KMS-11 (cell line): Measurements from ENCODE around the gene TMC8.

Experiments used
- H2AFZ ChIP-seq: fragments of 200-600 bp; sonication (generic); 2 replicates; pipeline ENCODE4 v1.6.1; 2016; ENCODE audit warnings: antibody characterized with exemption, mixed run types, low read depth
- H3K27ac ChIP-seq: fragments of 200-600 bp; sonication (generic); 2 replicates; pipeline ENCODE4 v1.6.1; 2016; ENCODE audit warnings: mild to moderate bottlenecking, mixed run types
- H3K27me3 ChIP-seq: fragments of 200-600 bp; sonication (generic); 2 replicates; pipeline ENCODE4 v1.6.1; 2017; ENCODE audit warnings: mild to moderate bottlenecking, low read depth, mixed run types, moderate library complexity; ENCODE audit not compliant: insufficient read depth
- H3K36me3 ChIP-seq: fragments of 200-600 bp; sonication (generic); 2 replicates; pipeline ENCODE4 v1.6.1; 2017; ENCODE audit warnings: mild to moderate bottlenecking, mixed run types; ENCODE audit not compliant: insufficient read depth
- H3K4me1 ChIP-seq: fragments of 200-600 bp; sonication (generic); 2 replicates; pipeline ENCODE4 v1.6.1; 2016; ENCODE audit warnings: mild to moderate bottlenecking, low read depth, mixed run types; ENCODE audit not compliant: poor library complexity, severe bottlenecking
- H3K4me2 ChIP-seq: fragments of 200-600 bp; sonication (generic); 2 replicates; pipeline ENCODE4 v1.7.0; 2016; ENCODE audit warnings: mild to moderate bottlenecking, mixed run types
- H3K4me3 ChIP-seq: fragments of 200-600 bp; sonication (generic); IDR thresholded peaks from 2 replicates; pipeline ENCODE4 v1.6.1; 2017; ENCODE audit warnings: low read depth, low read length, mixed read lengths; ENCODE audit not compliant: insufficient read depth
- H3K79me2 ChIP-seq: fragments of 200-600 bp; sonication (generic); 2 replicates; pipeline ENCODE4 v1.6.1; 2016; ENCODE audit warnings: low read depth, mixed run types; ENCODE audit not compliant: insufficient read depth
- H3K9ac ChIP-seq: fragments of 200-600 bp; sonication (generic); 2 replicates; pipeline ENCODE4 v1.6.1; 2016; ENCODE audit warnings: mild to moderate bottlenecking, mixed run types
- H4K20me1 ChIP-seq: fragments of 200-600 bp; sonication (generic); 2 replicates; pipeline ENCODE4 v1.6.1; 2016; ENCODE audit warnings: mild to moderate bottlenecking, mixed run types; ENCODE audit not compliant: insufficient read depth
- TF ChIP-seq, protein P1 (sequence below): fragments of 200-600 bp; sonication (generic); conservative IDR thresholded peaks from 2 replicates; pipeline ENCODE4 v1.6.1; 2017; ENCODE audit warnings: low read depth, mild to moderate bottlenecking, antibody characterized with exemption, low read length, moderate library complexity, mixed read lengths

Gene TMC8

DNA sequence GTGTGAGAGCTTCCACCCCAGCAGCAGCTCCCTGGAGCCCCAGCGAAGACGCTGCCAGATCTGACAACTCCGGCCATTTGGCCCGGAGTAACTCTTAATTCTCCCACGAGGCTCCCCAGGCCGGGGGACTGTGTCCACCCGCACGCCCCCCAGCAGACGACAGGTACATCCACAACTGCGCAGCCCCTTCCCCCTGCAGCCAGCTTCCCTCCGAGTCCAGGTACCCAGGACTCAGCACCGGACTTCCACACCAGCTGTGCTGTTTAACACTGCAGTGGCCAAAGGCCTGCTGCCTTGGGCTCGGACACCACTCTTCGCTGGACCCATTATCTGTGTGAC, 45.0 kb downstream of the TMC8 start:
- Histone ChIP-seq H3K27me3 (no peaks in the 10 kb centered on the region), H4K20me1 (no peaks in the 10 kb centered on the region), H3K79me2 (peaks cover 40% of the 10 kb centered on the region), H3K4me1 (peaks cover 95% of the 10 kb centered on the region), H3K4me3 (no peak overlapping the region), H3K9ac (no peak overlapping the region), H3K27ac (peak overlapping the region; percentile 72), H3K4me2 (peak overlapping the region; percentile 50; the same call in 1 of the 2 replicates), H2AFZ (no peak overlapping the region), H3K36me3 (peaks cover 9% of the 10 kb centered on the region; the same call in 1 of the 2 replicates)
- TF ChIP-seq, protein P1, sequence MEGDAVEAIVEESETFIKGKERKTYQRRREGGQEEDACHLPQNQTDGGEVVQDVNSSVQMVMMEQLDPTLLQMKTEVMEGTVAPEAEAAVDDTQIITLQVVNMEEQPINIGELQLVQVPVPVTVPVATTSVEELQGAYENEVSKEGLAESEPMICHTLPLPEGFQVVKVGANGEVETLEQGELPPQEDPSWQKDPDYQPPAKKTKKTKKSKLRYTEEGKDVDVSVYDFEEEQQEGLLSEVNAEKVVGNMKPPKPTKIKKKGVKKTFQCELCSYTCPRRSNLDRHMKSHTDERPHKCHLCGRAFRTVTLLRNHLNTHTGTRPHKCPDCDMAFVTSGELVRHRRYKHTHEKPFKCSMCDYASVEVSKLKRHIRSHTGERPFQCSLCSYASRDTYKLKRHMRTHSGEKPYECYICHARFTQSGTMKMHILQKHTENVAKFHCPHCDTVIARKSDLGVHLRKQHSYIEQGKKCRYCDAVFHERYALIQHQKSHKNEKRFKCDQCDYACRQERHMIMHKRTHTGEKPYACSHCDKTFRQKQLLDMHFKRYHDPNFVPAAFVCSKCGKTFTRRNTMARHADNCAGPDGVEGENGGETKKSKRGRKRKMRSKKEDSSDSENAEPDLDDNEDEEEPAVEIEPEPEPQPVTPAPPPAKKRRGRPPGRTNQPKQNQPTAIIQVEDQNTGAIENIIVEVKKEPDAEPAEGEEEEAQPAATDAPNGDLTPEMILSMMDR, result no peak

- Histone ChIP-seq H3K9ac (no peak overlapping the region), H4K20me1 (no peaks in the 10 kb centered on the region), H3K79me2 (peaks cover 36% of the 10 kb centered on the region; the same call in 1 of the 2 replicates), H2AFZ (no peak overlapping the region), H3K27me3 (no peaks in the 10 kb centered on the region), H3K27ac (peak overlapping the region; percentile 72; the same call in 1 of the 2 replicates), H3K4me1 (peaks cover 95% of the 10 kb centered on the region), H3K4me2 (peak overlapping the region; percentile 2; the same call in 1 of the 2 replicates), H3K36me3 (peaks cover 4% of the 10 kb centered on the region; the same call in 1 of the 2 replicates), H3K4me3 (no peak overlapping the region)
- TF ChIP-seq, protein P1, result peak; percentile 91
Observed at GRCh38 chr17:78176548-78177025, 46.0 kb downstream of the TMC8 start.

GRCh38 chr17:78179372-78179771, 48.8 kb downstream of the TMC8 start:
- TF ChIP-seq, protein P1, result no peak
- Histone ChIP-seq H3K27me3 (no peaks in the 10 kb centered on the region), H3K79me2 (peaks cover 51% of the 10 kb centered on the region; the same call in 1 of the 2 replicates), H4K20me1 (no peaks in the 10 kb centered on the region), H3K4me2 (peak overlapping the region; percentile 96), H2AFZ (no peak overlapping the region), H3K4me3 (no peak overlapping the region), H3K27ac (peak overlapping the region; percentile 75), H3K4me1 (peaks cover 95% of the 10 kb centered on the region), H3K36me3 (no peaks in the 10 kb centered on the region; the same call in 1 of the 2 replicates), H3K9ac (no peak overlapping the region; the same call in 1 of the 2 replicates)

DNA sequence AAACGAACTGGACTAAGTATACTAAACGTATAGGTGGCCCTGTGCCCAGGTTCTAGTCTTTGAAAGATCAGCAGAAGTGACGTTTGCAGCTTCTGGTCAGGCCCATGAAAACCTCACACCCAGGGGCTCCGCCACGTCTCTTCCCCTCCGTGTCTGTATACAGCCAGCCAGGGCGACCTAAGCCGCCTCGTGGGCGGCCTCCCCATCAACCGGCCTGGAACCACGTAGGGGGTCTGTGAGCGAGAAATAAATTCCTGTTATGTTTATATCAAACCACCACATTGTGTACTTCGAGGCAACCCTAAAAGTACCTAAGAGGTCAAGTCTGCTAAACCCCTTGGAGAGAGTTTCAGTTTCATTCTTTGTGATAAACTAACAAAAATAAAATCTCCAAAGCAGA, 49.5 kb downstream of the TMC8 start:
- H4K20me1 ChIP-seq, result no peaks in the 10 kb centered on the region
- no peak overlapping the region for H2AFZ ChIP-seq
- H3K9ac ChIP-seq, result peak overlapping the region; percentile 20; the same call in 1 of the 2 replicates
- no peak overlapping the region for H3K4me3 ChIP-seq
- H3K4me2 ChIP-seq, result peak overlapping the region; percentile 96
- H3K79me2 ChIP-seq, result peaks cover 58% of the 10 kb centered on the region
- H3K27me3 ChIP-seq, result no peaks in the 10 kb centered on the region
- H3K27ac ChIP-seq, result peak overlapping the region; percentile 75
- TF ChIP-seq, protein P1, result 0 out of 2 replicates have a peak, but pooled peaks have one; percentile 6
- H3K36me3 ChIP-seq, result no peaks in the 10 kb centered on the region; the same call in 1 of the 2 replicates
- H3K4me1 ChIP-seq, result peaks cover 95% of the 10 kb centered on the region
